Prostate gland (tissue), 2 donors: ENCODE results near the gene KRTAP10-11. TPM values are rescaled to one million over a fixed set of nuclear protein-coding genes. Genes with fewer than 3 reads are reported as not detected.

Experiments
- DNase-seq: peaks from one replicate; pipeline ENCODE4 v3.0.0-alpha.2; 2019; ENCODE audit warnings: low spot score
- H3K27ac ChIP-seq, 2 donors: fragments of 200-600 bp; sonication (generic); 2 replicates each; pipeline ENCODE4 v1.5.1; 2017 to 2019
- H3K27me3 ChIP-seq: fragments of 200-600 bp; sonication (generic); replicated peaks from 2 replicates; pipeline ENCODE4 v1.5.1; 2019; ENCODE audit not compliant: insufficient read depth
- H3K36me3 ChIP-seq, 2 donors: fragments of 200-600 bp; sonication (generic); 1 replicate in 1 of 2; 2 replicates in 1 of 2; pipeline versions ENCODE4 v1.5.1 to v1.8.1; 2017 to 2019
- H3K4me1 ChIP-seq: fragments of 200-600 bp; sonication (generic); replicated peaks from 2 replicates; pipeline ENCODE4 v1.5.1; 2019
- H3K4me3 ChIP-seq, 2 donors: fragments of 200-600 bp; sonication (generic); 2 replicates each; pipeline ENCODE4 v1.5.1; 2017 to 2019
- H3K9me3 ChIP-seq: fragments of 200-600 bp; sonication (generic); 2 replicates; pipeline ENCODE4 v1.5.1; 2017
- CTCF ChIP-seq, 4 experiments: fragments of 200-600 bp in 2 of 4; fragments of 450-650 bp in 2 of 4; sonication (generic) in 2 of 4; IDR thresholded peaks; 1 replicate in 3 of 4; 2 replicates in 1 of 4; pipeline ENCODE4 v1.5.1; 2016 to 2019; ENCODE audit warnings: antibody characterized with exemption in 4 of 4, mild to moderate bottlenecking in 2 of 4, moderate library complexity in 2 of 4
- POLR2A ChIP-seq: fragments of 450-650 bp; IDR thresholded peaks from one replicate; pipeline ENCODE4 v1.6.1; 2016; ENCODE audit warnings: antibody characterized with exemption, mild to moderate bottlenecking
- POLR2AphosphoS5 ChIP-seq: sonication (generic); formaldehyde crosslinking; IDR thresholded peaks from one replicate; pipeline ENCODE4 v1.6.1; 2017; ENCODE audit warnings: antibody characterized with exemption
- WGBS: methylation state at CpG from one replicate; pipeline ENCODE4 v1.1.5; 2018; 5-methylcytosine and 5-hydroxymethylcytosine counted together
- intact Hi-C: fragments of 100-400 bp; cut with DNase I; formaldehyde crosslinking; loops from one replicate; pipeline ENCODE4 v1.14.2; 2022
- total RNA-seq, 2 donors: library from RNA; depleted of rRNA; stranded (reverse); fragments of >200 nt; gene quantifications; one replicate each; pipeline ENCODE4 v1.1.0, GENCODE V29; 2016

Gene KRTAP10-11
- total RNA-seq, 2 donors from 2014 or later, result not detected

- no peaks in the 10 kb centered on the region for H3K36me3 ChIP-seq
- 64% methylated on average over 2 of the region's 2 CpGs for WGBS
- H3K27me3 ChIP-seq, result no peaks in the 10 kb centered on the region
- no peaks in the 10 kb centered on the region for H3K4me1 ChIP-seq
- intact Hi-C loops, result no loop called here
- no peak overlapping the region for H3K27ac ChIP-seq
- H3K9me3 ChIP-seq, result no peaks in the 10 kb centered on the region
- no peak for DNase-seq
- H3K4me3 ChIP-seq, result no peak overlapping the region
- no peak for TF ChIP-seq POLR2A
- TF ChIP-seq CTCF (IDR thresholded peaks at IDR 0.05), result no peak
- no peak for TF ChIP-seq POLR2AphosphoS5
Measured at GRCh38 chr21:44691686-44692085, 45.5 kb downstream of the KRTAP10-11 start.

- 50% methylated on average over 2 of the region's 2 CpGs for WGBS
Measured at GRCh38 chr21:44692798-44693512, 46.7 kb downstream of the KRTAP10-11 start.

GRCh38 chr21:44694776-44695175 lies 48.6 kb downstream of the KRTAP10-11 start:
- TF ChIP-seq CTCF (IDR thresholded peaks at IDR 0.05) (no peak), POLR2A (no peak), POLR2AphosphoS5 (no peak)
- intact Hi-C loops, result no loop called here
- Histone ChIP-seq H3K36me3 (no peaks in the 10 kb centered on the region), H3K27ac (no peak overlapping the region), H3K4me1 (no peaks in the 10 kb centered on the region), H3K4me3 (no peak overlapping the region), H3K9me3 (no peaks in the 10 kb centered on the region), H3K27me3 (peaks cover 11% of the 10 kb centered on the region)
- DNase-seq, result no peak
- WGBS, result 70% methylated on average over 11 of the region's 11 CpGs

More at GRCh38 chr21:44692798-44693512, 46.7 kb downstream of the KRTAP10-11 start:
- H3K4me1 ChIP-seq, result no peaks in the 10 kb centered on the region
- no peak for TF ChIP-seq POLR2A
- no peak for TF ChIP-seq CTCF (IDR thresholded peaks at IDR 0.05)
- no peak for TF ChIP-seq POLR2AphosphoS5
- H3K27ac ChIP-seq, result no peak overlapping the region
- intact Hi-C loops, result no loop called here
- peaks cover 6% of the 10 kb centered on the region for H3K27me3 ChIP-seq
- H3K4me3 ChIP-seq, result no peak overlapping the region
- H3K9me3 ChIP-seq, result no peaks in the 10 kb centered on the region
- DNase-seq, result no peak
- H3K36me3 ChIP-seq, result no peaks in the 10 kb centered on the region

GRCh38 chr21:44695184-44695583 lies 49.0 kb downstream of the KRTAP10-11 start:
- 73% methylated on average over 8 of the region's 8 CpGs for WGBS
- Histone ChIP-seq H3K4me1 (no peaks in the 10 kb centered on the region), H3K27ac (no peak overlapping the region), H3K27me3 (peaks cover 11% of the 10 kb centered on the region), H3K4me3 (no peak overlapping the region), H3K36me3 (no peaks in the 10 kb centered on the region), H3K9me3 (no peaks in the 10 kb centered on the region)
- DNase-seq, result peak; percentile 2
- intact Hi-C loops, result no loop called here
- TF ChIP-seq CTCF (IDR thresholded peaks at IDR 0.05) (no peak), POLR2AphosphoS5 (no peak), POLR2A (no peak)

- Histone ChIP-seq H3K27ac (no peak overlapping the region), H3K36me3 (no peaks in the 10 kb centered on the region), H3K4me1 (no peaks in the 10 kb centered on the region), H3K27me3 (peaks cover 11% of the 10 kb centered on the region), H3K4me3 (no peak overlapping the region), H3K9me3 (no peaks in the 10 kb centered on the region)
- WGBS, result 79% methylated on average over 8 of the region's 8 CpGs
- DNase-seq, result no peak
- TF ChIP-seq CTCF (IDR thresholded peaks at IDR 0.05), result no peak
- no peak for TF ChIP-seq POLR2A
- TF ChIP-seq POLR2AphosphoS5, result no peak
- intact Hi-C loops, result no loop called here
Measured at GRCh38 chr21:44695641-44696040, 49.4 kb downstream of the KRTAP10-11 start.
